ENCODE measurements around the gene PTPRK. TPM values are rescaled to one million over a fixed set of nuclear protein-coding genes. Genes with fewer than 3 reads are reported as not detected.
A peak's percentile ranks its signal among the peaks of the same experiment; 100 is the strongest.

PTPRK gene
- total and polyA plus RNA-seq, 4 donors: 12.1 to 61.2 (median 29.1) TPM

GRCh38 chr6:128336436-128337095 lies 183.8 kb downstream of the PTPRK start:
- Histone ChIP-seq H3K4me3 (ENCODE audit: low read depth in 1 of 3, low read length in 3 of 3) (no peak overlapping the region), H3K27ac (ENCODE audit: low read depth in 1 of 2, low read length in 2 of 2) (peak overlapping the region; percentile 35 to 61), H3K4me1 (ENCODE audit: control insufficient read depth in 4 of 4, insufficient read depth in 4 of 4, low read length in 3 of 4) (peaks cover 0 to 56% (median 37%) of the 10 kb centered on the region in 4 donors), H3K27me3 (ENCODE audit: control insufficient read depth in 4 of 4, insufficient read depth in 4 of 4, low read length in 3 of 4) (no peaks in the 10 kb centered on the region), H3K36me3 (ENCODE audit: control insufficient read depth in 4 of 4, insufficient read depth in 3 of 4, low read depth in 1 of 4, low read length in 3 of 4) (no peaks in the 10 kb centered on the region), H3K9me3 (ENCODE audit: control insufficient read depth in 4 of 4, low read length in 3 of 4) (no peaks in the 10 kb centered on the region), H3K9ac (ENCODE audit: low read depth in 1 of 2, low read length in 2 of 2) (no peak overlapping the region)
- DNase-seq (ENCODE audit: low spot score): no peak
- WGBS: 59% methylated on average over 3 of the region's 3 CpGs
- no peak for TF ChIP-seq RXRA (IDR thresholded peaks at IDR 0.05)
- TF ChIP-seq CTCF (IDR thresholded peaks at IDR 0.05; ENCODE audit: low read depth, low read length, missing input control): no peak
- no peak for TF ChIP-seq GABPA (IDR thresholded peaks at IDR 0.05 in 1 of 2, conservative IDR thresholded peaks at IDR 0.05 in 1 of 2)
- no peak for TF ChIP-seq YY1 (IDR thresholded peaks at IDR 0.05)
- no peak for TF ChIP-seq JUND (IDR thresholded peaks at IDR 0.05)
- TF ChIP-seq ZBTB33 (IDR thresholded peaks at IDR 0.05): no peak
- no peak for TF ChIP-seq EGR1 (IDR thresholded peaks at IDR 0.05; ENCODE audit: low read depth in 2 of 2)
- no peak for TF ChIP-seq NR2F2 (IDR thresholded peaks at IDR 0.05)
- no peak for TF ChIP-seq ATF3 (IDR thresholded peaks at IDR 0.05)
- no peak for TF ChIP-seq TAF1 (conservative IDR thresholded peaks at IDR 0.05)
- TF ChIP-seq HNF4A (conservative IDR thresholded peaks at IDR 0.05): no peak
- TF ChIP-seq FOXA2 (IDR thresholded peaks at IDR 0.05): no peak
- no peak for TF ChIP-seq HNF4G (IDR thresholded peaks at IDR 0.05)
- TF ChIP-seq REST (IDR thresholded peaks at IDR 0.05): no peak
- no peak for TF ChIP-seq SP1 (IDR thresholded peaks at IDR 0.05)
- TF ChIP-seq FOXA1 (IDR thresholded peaks at IDR 0.05): no peak
- TF ChIP-seq MAX (IDR thresholded peaks at IDR 0.05): no peak
- TF ChIP-seq RAD21 (IDR thresholded peaks at IDR 0.05): no peak

Measured in liver (tissue), 9 donors.